Right ventricle myocardium superior (tissue), 1 donor: ENCODE results near the gene CLIC3. TPM values are rescaled to one million over a fixed set of nuclear protein-coding genes. Genes with fewer than 3 reads are reported as not detected.
"Not testable (repeated sequence)": the region's sequence is repeated elsewhere in the genome, so short reads cannot be mapped to it uniquely, and the experiment has no call there.

Experiments
- ATAC-seq: fragments of 200-7000 bp; cut with Tn5 transposase; one replicate; pipeline ENCODE4 v1.9.1; 2020; ENCODE audit warnings: mild to moderate bottlenecking; ENCODE audit not compliant: poor library complexity
- DNase-seq: peaks from one replicate; pipeline ENCODE4 v3.0.0-alpha.2; 2020
- intact Hi-C: fragments of 100-400 bp; cut with DNase I; formaldehyde crosslinking; loops from one replicate; pipeline ENCODE4 v1.11.2; 2022
- long read RNA-seq: library from polyadenylated mRNA; unstranded; transcript quantifications from one replicate; pipeline ENCODE4 v2.0.0, GENCODE V29; 2021
- total RNA-seq: library from RNA; stranded (reverse); fragmentation: NEBNext Ultra II Directional; extraction: Animal tissue kit (Norgen Biotek cat#: 25700); gene quantifications from one replicate; pipeline ENCODE4 v1.2.1, GENCODE V29; 2021
- donor health status: DM: no; HTN: yes; CAD: no; lungs with severe emphysema.

The CLIC3 gene
- 2.7 TPM for total RNA-seq
- long read RNA-seq, transcript CLIC3-203 (6 exons, 1,017 nt), result major isoform, 7 of 8 reads
- long read RNA-seq, partial matches to known transcripts, result 1 of 8 reads
- long read RNA-seq, other reads (novel, unspliced or antisense), result 0 of 8 reads

GRCh38 chr9:136996361-136997292, at the start of gene CLIC3:
TSS of gene CLIC3 (minus strand) at chr9:136996568. CDS start at chr9:136996543, 25 bp downstream.
- no peak for DNase-seq
- ATAC-seq, result no peak
- intact Hi-C loops, result no loop called here

GRCh38 chr9:137045294-137046087, 49.1 kb upstream of the CLIC3 start:
- peak; percentile 11 for ATAC-seq
- DNase-seq, result peak; percentile 72
- intact Hi-C loops, result no loop called here

GRCh38 chr9:137044502-137045177, 48.3 kb upstream of the CLIC3 start:
- ATAC-seq (no peak), DNase-seq (no peak)
- intact Hi-C loops, result no loop called here

GRCh38 chr9:137044037-137044436, 47.7 kb upstream of the CLIC3 start:
- ATAC-seq (no peak), DNase-seq (no peak)
- intact Hi-C loops, result no loop called here

GRCh38 chr9:137042751-137043727, 46.7 kb upstream of the CLIC3 start:
- intact Hi-C loops, result no loop called here
- DNase-seq, result peak; percentile 79
- ATAC-seq, result no peak

GRCh38 chr9:137041124-137041523, 44.8 kb upstream of the CLIC3 start:
- DNase-seq (no peak), ATAC-seq (no peak)
- intact Hi-C loops, result no loop called here

- ATAC-seq (no peak), DNase-seq (no peak)
- intact Hi-C loops, result no loop called here
Measured at GRCh38 chr9:137040568-137040967, 44.2 kb upstream of the CLIC3 start.

GRCh38 chr9:137039611-137040366, 43.4 kb upstream of the CLIC3 start:
- intact Hi-C loops, result no loop called here
- ATAC-seq (no peak), DNase-seq (no peak)

GRCh38 chr9:137038916-137039315, 42.5 kb upstream of the CLIC3 start:
- no peak for DNase-seq
- ATAC-seq, result no peak
- intact Hi-C loops, result no loop called here

GRCh38 chr9:137037483-137037882, 41.1 kb upstream of the CLIC3 start:
- intact Hi-C loops, result no loop called here
- DNase-seq, result no peak
- ATAC-seq, result no peak

- ATAC-seq, result no peak
Measured at GRCh38 chr9:137037035-137037434, 40.7 kb upstream of the CLIC3 start.

GRCh38 chr9:137035937-137036336, 39.6 kb upstream of the CLIC3 start:
- ATAC-seq, result no peak
- no peak for DNase-seq
- intact Hi-C loops, result loop anchor here (1.0 to 2.0 kb wide), 2 partner anchors 89 to 249 kb away; no protein-coding TSS in a partner anchor

More at GRCh38 chr9:137037035-137037434, 40.7 kb upstream of the CLIC3 start:
- intact Hi-C loops, result no loop called here
- no peak for DNase-seq

- intact Hi-C loops, result loop anchor here (1.0 to 2.0 kb wide), 2 partner anchors 89 to 248 kb away; no protein-coding TSS in a partner anchor
- DNase-seq, result no peak
- no peak for ATAC-seq
Measured at GRCh38 chr9:137035507-137035834, 39.1 kb upstream of the CLIC3 start.

GRCh38 chr9:137034709-137035506, 38.5 kb upstream of the CLIC3 start:
- intact Hi-C loops, result loop anchor here (1.0 to 2.0 kb wide), 2 partner anchors 88 to 248 kb away; no protein-coding TSS in a partner anchor
- peak; percentile 84 for ATAC-seq
- DNase-seq, result peak; percentile 89

GRCh38 chr9:137034039-137034708, 37.8 kb upstream of the CLIC3 start:
- intact Hi-C loops, result loop anchor here (2.0 kb wide), 1 partner anchor 87 kb away; no protein-coding TSS in a partner anchor
- DNase-seq (peak; percentile 81), ATAC-seq (peak; percentile 16)

- ATAC-seq, DNase-seq, intact Hi-C loops: not testable (repeated sequence)
Measured at GRCh38 chr9:137033481-137033880, 37.1 kb upstream of the CLIC3 start.
